SHP77 (cell line): ENCODE data around the gene TMEM222.

Experiments
- DNase-seq, 2 experiments: peaks; one replicate each; lab custom pipeline; 2025; lab: John Stamatoyannopoulos, UW

Gene TMEM222

DNA sequence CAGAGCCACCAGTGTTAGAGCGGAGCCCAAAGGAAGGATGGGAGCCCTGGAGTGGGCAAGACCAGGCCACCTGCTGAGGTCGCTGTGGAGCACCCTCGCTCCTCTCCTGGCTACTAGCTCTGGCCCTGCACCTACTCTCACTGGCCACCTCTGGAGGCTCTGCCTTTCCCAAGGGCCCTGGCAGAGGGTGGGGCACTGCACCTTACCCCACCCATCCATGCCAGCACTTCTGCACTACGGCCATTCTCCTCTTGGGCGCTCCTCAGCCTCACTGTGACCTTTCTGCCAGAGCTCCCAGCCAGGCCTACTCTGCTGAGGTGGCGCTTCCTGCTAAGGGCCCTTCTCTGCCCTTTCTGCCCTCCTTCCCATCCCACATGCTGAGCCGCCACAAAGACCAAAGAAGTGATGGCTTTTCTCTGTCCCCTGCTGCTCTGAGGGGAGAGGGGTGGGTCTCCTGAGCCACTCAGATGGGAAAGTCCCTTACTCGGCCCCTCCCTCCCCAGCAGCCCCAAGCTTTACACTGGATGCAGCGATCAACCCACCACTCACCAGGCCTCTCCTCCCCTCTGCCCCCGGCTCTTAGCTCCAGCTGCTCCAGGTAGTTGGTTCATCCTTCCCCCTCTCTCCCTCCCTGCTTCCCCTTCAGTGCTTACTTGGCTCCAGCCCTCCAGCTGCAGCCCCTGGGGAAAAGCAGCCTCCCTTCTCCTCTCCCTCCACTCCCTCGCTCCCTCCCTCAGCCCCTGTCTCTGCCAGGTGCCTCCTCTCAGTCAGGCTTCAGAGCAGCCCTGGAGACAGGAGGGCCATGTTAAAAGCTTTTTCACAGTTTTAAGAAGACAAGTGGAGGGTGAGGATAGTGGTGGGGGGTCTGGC lies 14.8 kb upstream of the TMEM222 start:
- peak; percentile 76 to 82 for DNase-seq

DNA sequence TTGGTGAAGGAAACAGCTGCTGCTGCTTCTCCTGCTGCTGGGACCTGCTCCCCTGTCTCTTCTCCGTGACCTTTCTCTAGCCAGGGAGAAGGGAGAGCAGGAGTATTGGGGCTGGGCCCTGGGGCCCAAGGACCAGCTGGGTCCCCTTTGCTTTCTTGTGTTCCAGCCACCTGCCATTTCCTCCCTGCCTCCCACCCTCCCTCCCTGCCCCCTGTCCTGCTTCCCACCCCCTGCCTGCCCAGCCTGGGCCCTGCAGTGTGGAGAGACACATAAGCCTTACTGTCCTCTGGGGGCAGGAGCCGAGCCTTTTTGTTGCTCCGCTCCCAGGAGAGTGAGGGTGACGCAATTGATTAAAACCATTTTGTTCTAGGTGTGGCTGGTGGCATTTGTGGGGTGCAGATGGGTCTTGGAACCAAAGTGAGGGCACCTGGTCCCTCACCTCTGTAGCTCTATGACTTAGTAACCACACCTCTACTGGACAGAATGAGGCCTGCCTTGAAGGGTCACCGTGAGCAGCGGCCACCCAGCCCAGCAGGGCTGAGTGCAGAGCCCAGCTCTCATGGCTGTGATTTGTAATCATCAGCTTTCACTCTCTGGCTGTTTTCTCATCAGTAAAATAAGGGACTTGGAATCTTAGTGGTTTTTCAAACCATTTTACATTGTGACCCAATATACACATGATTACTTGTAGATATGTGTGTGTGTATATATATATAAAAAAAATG lies 13.9 kb upstream of the TMEM222 start:
- DNase-seq, result peak; percentile 46 to 72

- DNase-seq, result no peak
These were observed 7.8 kb upstream of the TMEM222 start for GRCh38 chr1:27314169-27314568.

GRCh38 chr1:27314737-27315136 lies 7.2 kb upstream of the TMEM222 start:
- no peak for DNase-seq

DNA sequence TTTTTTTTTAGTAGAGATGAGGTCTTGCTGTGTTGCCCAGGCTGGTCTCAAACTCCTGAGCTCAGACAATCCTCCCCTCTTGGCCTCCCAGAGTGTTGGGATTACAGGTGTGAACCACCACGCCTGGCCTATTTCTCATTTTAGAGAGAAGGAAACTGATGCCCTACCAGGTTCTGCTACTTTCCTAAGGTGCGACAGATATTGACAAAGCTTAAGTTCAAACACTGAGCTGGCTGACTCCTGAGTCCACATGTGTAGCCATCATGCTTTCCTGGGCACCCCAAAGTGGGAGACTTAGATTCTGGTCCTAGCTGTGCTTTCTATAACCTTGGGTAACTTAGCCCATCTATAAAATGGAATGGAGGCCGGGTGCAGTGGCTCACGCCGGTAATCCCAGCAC lies 5.1 kb upstream of the TMEM222 start:
- DNase-seq, result no peak

GRCh38 chr1:27318136-27318535 lies 3.8 kb upstream of the TMEM222 start:
- no peak for DNase-seq

GRCh38 chr1:27318596-27318995 lies 3.4 kb upstream of the TMEM222 start:
- no peak for DNase-seq

- DNase-seq, result no peak
These were observed 742 bp downstream of the TMEM222 start for GRCh38 chr1:27322569-27323240.

DNA sequence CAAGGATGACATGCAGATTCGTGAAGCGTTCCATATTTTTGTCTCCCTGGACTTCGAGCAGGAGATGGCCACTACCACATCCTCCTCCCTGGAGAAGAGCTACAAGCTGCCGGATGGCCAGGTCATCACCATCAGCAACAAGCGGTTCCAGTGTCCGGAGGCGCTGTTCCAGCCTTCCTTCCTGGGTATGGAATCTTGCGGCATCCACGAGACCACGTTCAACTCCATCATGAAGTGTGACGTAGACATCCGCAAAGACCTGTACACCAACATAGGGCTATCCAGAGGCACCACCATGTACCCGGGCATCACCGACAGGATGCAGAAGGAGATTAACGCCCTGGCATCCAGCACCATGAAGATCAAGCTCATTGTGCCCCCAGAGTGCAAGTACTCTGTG lies 3.3 kb downstream of the TMEM222 start:
- no peak for DNase-seq

GRCh38 chr1:27327964-27328363 lies 6.0 kb downstream of the TMEM222 start:
- no peak for DNase-seq

GRCh38 chr1:27330786-27331185 lies 8.8 kb downstream of the TMEM222 start:
- DNase-seq, result no peak

DNA sequence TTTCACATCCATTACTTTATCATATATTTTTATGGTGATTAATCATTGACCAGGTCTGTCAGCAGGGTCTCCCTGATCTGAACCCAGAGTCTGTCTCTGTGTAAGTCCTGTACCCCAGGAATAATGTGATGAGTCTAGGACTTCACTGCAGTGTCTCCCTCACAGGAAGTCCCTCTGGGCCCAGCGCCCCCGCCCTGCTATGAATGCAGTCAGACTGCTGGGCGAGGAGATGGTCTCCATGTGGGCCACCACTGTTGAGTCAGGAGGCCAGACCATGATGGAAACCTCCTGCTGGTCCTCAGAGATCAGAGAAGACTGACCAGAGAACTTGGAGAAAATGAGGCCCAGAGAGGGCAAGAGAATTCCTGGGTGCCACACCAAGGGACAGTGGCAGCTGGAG lies 9.5 kb downstream of the TMEM222 start:
- no peak for DNase-seq

DNA sequence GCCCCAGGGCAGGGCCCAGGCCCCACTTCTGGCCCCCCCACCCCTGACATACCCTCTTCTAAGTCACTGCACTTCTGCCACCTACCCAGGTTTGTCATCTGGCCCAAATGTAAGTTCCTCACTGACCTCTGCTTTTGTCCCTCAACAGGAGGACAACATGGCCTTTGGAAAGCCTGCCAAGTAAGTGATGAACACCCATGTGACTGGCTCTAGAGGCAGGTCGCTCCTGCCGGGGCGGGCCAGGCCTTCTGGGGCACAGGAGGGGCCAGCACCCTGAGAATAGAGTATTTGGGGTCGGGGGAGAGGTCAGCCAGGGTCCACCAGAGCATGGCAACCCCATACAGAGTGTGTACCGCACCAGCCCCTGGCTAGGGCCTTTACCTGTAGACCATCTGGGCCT lies 10.0 kb downstream of the TMEM222 start:
- DNase-seq, result no peak

GRCh38 chr1:27332536-27333281 lies 10.7 kb downstream of the TMEM222 start:
- DNase-seq, result peak in 1 of 2 experiments; percentile 32

GRCh38 chr1:27333717-27334279 lies 11.8 kb downstream of the TMEM222 start:
- DNase-seq, result no peak

DNA sequence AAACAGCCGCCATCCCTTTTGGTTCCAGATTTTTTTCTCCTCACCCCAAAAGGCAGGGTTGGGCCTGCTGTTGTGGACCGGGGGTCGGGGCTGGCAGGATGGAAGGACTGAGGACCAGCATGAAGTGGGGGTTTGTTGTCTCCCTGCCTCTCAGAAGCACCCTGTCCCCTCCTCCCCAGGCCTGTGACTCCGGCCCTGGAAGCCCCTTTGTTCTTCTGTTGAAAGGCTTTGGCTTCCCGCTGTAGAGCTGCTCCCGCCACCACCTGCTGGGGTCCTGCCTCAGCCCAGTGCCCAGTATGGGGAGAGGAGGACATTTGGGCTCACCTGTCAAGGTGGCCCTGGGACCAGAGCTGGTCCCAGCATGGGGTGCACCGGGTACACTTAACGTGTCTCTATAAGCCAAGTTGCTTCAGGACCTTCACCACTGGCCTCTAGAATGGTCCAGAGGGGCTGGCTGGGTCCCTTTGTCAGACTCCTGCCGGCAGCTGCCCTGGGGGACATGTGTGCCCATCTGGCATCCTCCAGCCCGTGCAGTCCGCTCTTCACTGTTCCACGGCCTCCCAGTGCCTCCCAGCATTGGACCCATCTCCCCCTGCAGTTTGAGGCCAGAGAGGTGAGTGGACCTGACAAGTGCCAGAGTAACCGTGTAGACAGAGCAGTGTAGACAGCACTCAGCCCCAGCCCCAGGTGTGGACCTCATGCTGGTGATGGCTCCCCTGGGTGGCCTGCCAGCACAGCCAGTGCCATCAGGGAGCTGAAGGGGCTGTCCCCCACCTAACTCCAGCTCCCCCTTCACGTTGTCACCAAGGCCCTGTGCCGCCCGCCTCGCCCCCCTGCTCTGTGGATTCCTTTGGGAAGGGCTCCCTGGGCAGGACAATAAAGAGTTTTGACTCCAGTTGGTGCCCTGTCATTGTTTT lies 13.8 kb downstream of the TMEM222 start:
- DNase-seq, result no peak

GRCh38 chr1:27336756-27337155 lies 14.8 kb downstream of the TMEM222 start:
- no peak for DNase-seq

- DNase-seq, result no peak
These were observed 16.8 kb downstream of the TMEM222 start for GRCh38 chr1:27338751-27339150.

- no peak for DNase-seq
These were observed 17.2 kb downstream of the TMEM222 start for GRCh38 chr1:27339213-27339612.

- DNase-seq, result peak; percentile 49 to 77
These were observed 19.7 kb downstream of the TMEM222 start, which contains the start of gene SYTL1 for GRCh38 chr1:27341525-27342252. Gene SYTL1, plus strand, starts transcription at chr1:27342022. Its CDS starts 3,313 bp downstream, at chr1:27345335.
